BJ (cell line): ENCODE data around the gene KATNB1. TPM values are rescaled to one million over a fixed set of nuclear protein-coding genes. Genes with fewer than 3 reads are reported as not detected.

ENCODE experiments used
- CTCF ChIA-PET: fragments of 350-600 bp; formaldehyde crosslinking; extraction: SDS; loops from one replicate; lab custom pipeline; 2021; ENCODE audit warnings: antibody characterized with exemption, inconsistent platforms; lab: Yijun Ruan, JAX
- POLR2A ChIA-PET: fragments of 300-600 bp; sonication (Branson Sonifier 250); formaldehyde crosslinking; extraction: SDS; loops from one replicate; lab custom pipeline; 2021; ENCODE audit warnings: antibody characterized with exemption; lab: Charles Lee
- DNase-seq: peaks from one replicate; pipeline ENCODE4 v3.0.0-alpha.2; 2011; ENCODE audit warnings: low read depth
- H3K27me3 ChIP-seq: 2 replicates; pipeline ENCODE4 v1.6.0; 2011; ENCODE audit warnings: low read length; ENCODE audit not compliant: control insufficient read depth, insufficient read depth
- H3K36me3 ChIP-seq: 2 replicates; pipeline ENCODE4 v1.5.1; 2011; ENCODE audit warnings: low read length; ENCODE audit not compliant: control insufficient read depth, insufficient read depth
- H3K4me3 ChIP-seq: 2 replicates; pipeline ENCODE4 v1.5.1; 2011; ENCODE audit warnings: low read depth, mild to moderate bottlenecking, control low read depth, low read length
- CTCF ChIP-seq: IDR thresholded peaks from 2 replicates; pipeline ENCODE4 v1.5.1; 2011; ENCODE audit warnings: low read depth, mild to moderate bottlenecking, control low read depth, inconsistent platforms, low read length, moderate library complexity; ENCODE audit not compliant: insufficient read depth
- polyA plus RNA-seq: library from polyadenylated mRNA; depleted of rRNA; stranded (reverse); fragments of >200 nt; gene quantifications from 2 replicates; pipeline ENCODE4 v1.2.3, GENCODE V29; 2011

KATNB1 gene
- polyA plus RNA-seq, 1 experiment = 28.1 TPM

GRCh38 chr16:57801809-57802340 lies 66.3 kb downstream of the KATNB1 start:
- POLR2A ChIA-PET = no interaction called here
- peak overlapping the region; percentile 68 for H3K4me3 ChIP-seq
- H3K27me3 ChIP-seq = no peaks in the 10 kb centered on the region
- no peak for DNase-seq
- peaks cover 12% of the 10 kb centered on the region for H3K36me3 ChIP-seq
- no peak for TF ChIP-seq CTCF
- CTCF ChIA-PET = interaction anchor here (1.0 to 2.1 kb wide), 2 partner anchors 10 to 61 kb away, joined by 5 to 6 read pairs; no protein-coding TSS in a partner anchor

GRCh38 chr16:57802341-57803133 lies 67.0 kb downstream of the KATNB1 start, which contains the start of gene KIFC3:
TSS of gene KIFC3 (minus strand) at chr16:57802491. CDS start at chr16:57798243, 4,248 bp downstream.
- CTCF ChIA-PET = interaction anchor here (2.3 kb wide), 1 partner anchor 61 kb away, joined by 6 read pairs; no protein-coding TSS in a partner anchor
- H3K36me3 ChIP-seq = peaks cover 6% of the 10 kb centered on the region
- H3K4me3 ChIP-seq = peak within 1 kb of the TSS; percentile 68
- no peak for TF ChIP-seq CTCF
- DNase-seq = no peak
- POLR2A ChIA-PET = interaction anchor here (1.0 kb wide), 1 partner anchor 14 kb away, joined by 10 read pairs; no protein-coding TSS in a partner anchor
- no peaks in the 10 kb centered on the region for H3K27me3 ChIP-seq

- Histone ChIP-seq H3K4me3 (no peak overlapping the region), H3K27me3 (no peaks in the 10 kb centered on the region), H3K36me3 (peaks cover 2% of the 10 kb centered on the region)
- TF ChIP-seq CTCF = no peak
- ChIA-PET POLR2A (interaction anchor here (1.0 kb wide), 1 partner anchor 13 kb away, joined by 10 read pairs; no protein-coding TSS in a partner anchor), CTCF (interaction anchor here (1.0 to 2.3 kb wide), 2 partner anchors 58 to 60 kb away, joined by 3 to 6 read pairs; no protein-coding TSS in a partner anchor)
- DNase-seq = no peak
These were observed 67.8 kb downstream of the KATNB1 start for GRCh38 chr16:57803134-57803990.

GRCh38 chr16:57804111-57804837 lies 68.7 kb downstream of the KATNB1 start:
- ChIA-PET POLR2A (no interaction called here), CTCF (interaction anchor here (0.5 to 2.3 kb wide), 3 partner anchors 17 to 59 kb away, joined by 3 to 6 read pairs (median 3); no protein-coding TSS in a partner anchor)
- no peak for TF ChIP-seq CTCF
- no peak for DNase-seq
- peaks cover 2% of the 10 kb centered on the region for H3K36me3 ChIP-seq
- no peak overlapping the region for H3K4me3 ChIP-seq
- no peaks in the 10 kb centered on the region for H3K27me3 ChIP-seq
